ENCODE data around the gene SMAD5. TPM values are rescaled to one million over a fixed set of nuclear protein-coding genes. Genes with fewer than 3 reads are reported as not detected.

Gene SMAD5
- total RNA-seq, 1 experiment from 2014 or later: 69.3 TPM

GRCh38 chr5:136200130-136200529 lies 67.5 kb downstream of the SMAD5 start:
- H3K14ac ChIP-seq (ENCODE audit: insufficient read depth, low read length): no peak overlapping the region
- Mint-ChIP-seq H3K4me1 (peaks cover 42 to 43% of the 10 kb centered on the region in 2 experiments), H3K27me3 (ENCODE audit: low read depth) (peaks cover 99% of the 10 kb centered on the region), H3K4me3 (no peak overlapping the region), H3K9me3 (peaks cover 0 to 3% of the 10 kb centered on the region in 2 experiments; a peak in 2 of 5 replicates), H3K27ac (no peak overlapping the region), H3K36me3 (ENCODE audit: insufficient read depth in 1 of 3, low read depth in 3 of 3) (peaks cover under 1 to 6% (median 2%) of the 10 kb centered on the region in 3 experiments; a peak in 2 of 7 replicates)
- H3K23ac ChIP-seq (ENCODE audit: insufficient read length, low read depth, low read length): no peak overlapping the region
- H4K8ac ChIP-seq (replicated peaks; ENCODE audit: insufficient read length, low read depth, low read length): no peak overlapping the region
- no peak overlapping the region for H2BK5ac ChIP-seq (ENCODE audit: insufficient read length, low read length)
- H3K27me3 ChIP-seq (ENCODE audit: insufficient read depth, low read length): peaks cover 51% of the 10 kb centered on the region
- H3K56ac ChIP-seq (ENCODE audit: insufficient read length, low read depth, low read length): no peak overlapping the region
- no peak overlapping the region for H3T11ph ChIP-seq (ENCODE audit: low read length)
- TF ChIP-seq, protein P1, sequence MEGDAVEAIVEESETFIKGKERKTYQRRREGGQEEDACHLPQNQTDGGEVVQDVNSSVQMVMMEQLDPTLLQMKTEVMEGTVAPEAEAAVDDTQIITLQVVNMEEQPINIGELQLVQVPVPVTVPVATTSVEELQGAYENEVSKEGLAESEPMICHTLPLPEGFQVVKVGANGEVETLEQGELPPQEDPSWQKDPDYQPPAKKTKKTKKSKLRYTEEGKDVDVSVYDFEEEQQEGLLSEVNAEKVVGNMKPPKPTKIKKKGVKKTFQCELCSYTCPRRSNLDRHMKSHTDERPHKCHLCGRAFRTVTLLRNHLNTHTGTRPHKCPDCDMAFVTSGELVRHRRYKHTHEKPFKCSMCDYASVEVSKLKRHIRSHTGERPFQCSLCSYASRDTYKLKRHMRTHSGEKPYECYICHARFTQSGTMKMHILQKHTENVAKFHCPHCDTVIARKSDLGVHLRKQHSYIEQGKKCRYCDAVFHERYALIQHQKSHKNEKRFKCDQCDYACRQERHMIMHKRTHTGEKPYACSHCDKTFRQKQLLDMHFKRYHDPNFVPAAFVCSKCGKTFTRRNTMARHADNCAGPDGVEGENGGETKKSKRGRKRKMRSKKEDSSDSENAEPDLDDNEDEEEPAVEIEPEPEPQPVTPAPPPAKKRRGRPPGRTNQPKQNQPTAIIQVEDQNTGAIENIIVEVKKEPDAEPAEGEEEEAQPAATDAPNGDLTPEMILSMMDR (conservative IDR thresholded peaks at IDR 0.05): no peak
- no peak overlapping the region for H3K4me2 ChIP-seq (ENCODE audit: insufficient read depth, insufficient read length, low read length)
- no peak overlapping the region for H3K18ac ChIP-seq (ENCODE audit: insufficient read length, low read depth, low read length)
- H3K4me1 ChIP-seq (ENCODE audit: insufficient read depth, low read length): 0 out of 2 replicates have a peak, but pooled peaks cover 4% of the 10 kb centered on the region
- H3K79me2 ChIP-seq (ENCODE audit: insufficient read depth, low read length): no peaks in the 10 kb centered on the region
- DNase-seq: no peak
- no peak overlapping the region for H2AK5ac ChIP-seq (ENCODE audit: insufficient read length, low read length)
- no peaks in the 10 kb centered on the region for H3K9me3 ChIP-seq (ENCODE audit: control insufficient read depth, low read depth, low read length)
- H3K9ac ChIP-seq (ENCODE audit: extremely low read depth, insufficient read length, low read length): no peak overlapping the region
- no peak overlapping the region for H2BK20ac ChIP-seq (ENCODE audit: low read depth, low read length, poor library complexity, severe bottlenecking)
- no peak overlapping the region for H3K27ac ChIP-seq (ENCODE audit: insufficient read length, low read depth, low read length)
- no peak overlapping the region for H4K5ac ChIP-seq (ENCODE audit: insufficient read length, low read depth, low read length)
- H3K4ac ChIP-seq (ENCODE audit: low read depth, low read length): no peak overlapping the region
- no peak overlapping the region for H2BK12ac ChIP-seq (ENCODE audit: insufficient read length, low read depth, low read length)
- no CpG with 5 or more reads among the region's 4 CpGs for WGBS (ENCODE audit: extremely low coverage, insufficient read length, low lambda C conversion rate)
- no peak overlapping the region for H2BK15ac ChIP-seq (ENCODE audit: low read depth, low read length)
- H3K23me2 ChIP-seq (ENCODE audit: insufficient read length, low read depth, low read length, poor library complexity, severe bottlenecking): no peaks in the 10 kb centered on the region
- H2AFZ ChIP-seq (ENCODE audit: low read length): no peak overlapping the region
- no peak overlapping the region for H4K91ac ChIP-seq (ENCODE audit: insufficient read length, low read depth, low read length)
- no peak overlapping the region for H2BK120ac ChIP-seq (ENCODE audit: low read depth, low read length, poor library complexity, severe bottlenecking)
- no peaks in the 10 kb centered on the region for H4K20me1 ChIP-seq (ENCODE audit: control insufficient read depth, insufficient read depth, insufficient read length)
- H3K79me1 ChIP-seq (ENCODE audit: insufficient read depth, low read depth, low read length, poor library complexity, severe bottlenecking): no peaks in the 10 kb centered on the region

Data from H9 (cell line).